ENCODE results near the gene WBP2NL. TPM values are rescaled to one million over a fixed set of nuclear protein-coding genes. Genes with fewer than 3 reads are reported as not detected.

WBP2NL gene
- total and polyA plus RNA-seq, 2 of the 8 experiments (the other 6 are each of a cell fraction or from before 2014, with no cell fraction given), result not detected

GRCh38 chr22:42052765-42053164 lies 54.2 kb downstream of the WBP2NL start:
- H3K14ac ChIP-seq (ENCODE audit: insufficient read length), result no peak overlapping the region
- no peak overlapping the region for H3K18ac ChIP-seq (ENCODE audit: extremely low read depth, low read length)
- no peak overlapping the region for H2BK5ac ChIP-seq (ENCODE audit: low read depth, low read length)
- ChIA-PET CTCF (ENCODE audit: partially characterized antibody) (interaction anchor here (0.5 kb wide), 1 partner anchor 410 kb away, joined by 3 read pairs; no protein-coding TSS in a partner anchor), POLR2A (ENCODE audit: partially characterized antibody) (no interaction called here)
- H3K79me2 ChIP-seq (ENCODE audit: control insufficient read depth in 1 of 2, insufficient read depth in 2 of 2, low read length in 2 of 2), result no peaks in the 10 kb centered on the region
- no peak overlapping the region for H2BK120ac ChIP-seq (replicated peaks; ENCODE audit: low read depth, low read length)
- no peak overlapping the region for H2AK5ac ChIP-seq (ENCODE audit: low read depth, low read length)
- H3K23me2 ChIP-seq (ENCODE audit: low read depth, low read length), result no peaks in the 10 kb centered on the region
- no peak overlapping the region for H2AFZ ChIP-seq (ENCODE audit: low read length)
- no peak overlapping the region for H2BK15ac ChIP-seq (ENCODE audit: low read length)
- no peak overlapping the region for H3K4ac ChIP-seq (replicated peaks; ENCODE audit: insufficient read length, low read depth, low read length)
- H4K20me1 ChIP-seq (replicated peaks in 1 of 2; ENCODE audit: control insufficient read depth in 1 of 2, insufficient read depth in 2 of 2, low read length in 2 of 2), result no peaks in the 10 kb centered on the region
- no peak overlapping the region for H4K91ac ChIP-seq (replicated peaks; ENCODE audit: insufficient read length, low read length)
- no peak overlapping the region for H3K23ac ChIP-seq (ENCODE audit: insufficient read length)
- H3K27me3 ChIP-seq (replicated peaks in 1 of 4; ENCODE audit: control insufficient read depth in 3 of 4, extremely low read depth in 1 of 4, insufficient read depth in 3 of 4, low read length in 3 of 4), result peaks cover 0 to 1% (median 0%) of the 10 kb centered on the region in 4 experiments; a peak in 1 of 7 replicates
- H3K9ac ChIP-seq (replicated peaks in 1 of 4; ENCODE audit: extremely low read depth in 1 of 4, low read depth in 3 of 4, low read length in 3 of 4), result no peak overlapping the region
- WGBS, 2 experiments (ENCODE audit: extremely low coverage in 1 of 2, insufficient coverage in 1 of 2, insufficient read length in 1 of 2, insufficient replicate concordance in 2 of 2, low coverage in 1 of 2, low lambda C conversion rate in 2 of 2, missing lambda C conversion rate in 1 of 2), result 86% methylated on average over 3 of the region's 3 CpGs; no CpG with 5 or more reads in 1 of the 2 experiments
- no peaks in the 10 kb centered on the region for H3K4me1 ChIP-seq (replicated peaks in 1 of 4; ENCODE audit: control insufficient read depth in 3 of 4, insufficient read depth in 4 of 4, low read length in 3 of 4)
- H3K4me3 ChIP-seq (ENCODE audit: extremely low read depth in 1 of 4, insufficient read depth in 2 of 4, low read depth in 3 of 4, low read length in 4 of 4), result no peak overlapping the region
- DNase-seq (ENCODE audit: low read depth in 1 of 2, low spot score in 2 of 2) (no peak), FAIRE-seq (no peak)
- no peak overlapping the region for H2BK12ac ChIP-seq (ENCODE audit: low read depth, low read length)
- no peaks in the 10 kb centered on the region for H3K79me1 ChIP-seq (ENCODE audit: low read depth, low read length)
- H3K27ac ChIP-seq (ENCODE audit: low read depth, low read length), result no peak overlapping the region
- no peak overlapping the region for H3K4me2 ChIP-seq (ENCODE audit: insufficient read depth in 1 of 2, low read depth in 2 of 2, low read length in 2 of 2)
- no peaks in the 10 kb centered on the region for H3K36me3 ChIP-seq (ENCODE audit: control insufficient read depth in 2 of 4, insufficient read depth in 4 of 4, low read length in 3 of 4)
- H4K8ac ChIP-seq (ENCODE audit: extremely low read depth, insufficient read depth, low read length), result no peak overlapping the region
- no peak overlapping the region for H4K5ac ChIP-seq (ENCODE audit: insufficient read length, low read depth, low read length)
- H3K56ac ChIP-seq (replicated peaks; ENCODE audit: insufficient read length, low read depth, low read length), result no peak overlapping the region
- H3K9me3 ChIP-seq (ENCODE audit: insufficient read depth in 2 of 2, low read depth in 1 of 2, low read length in 1 of 2), result 0 out of 4 replicates have a peak, but pooled peaks cover 0 to 5% of the 10 kb centered on the region in 2 experiments
- no peak overlapping the region for H2BK20ac ChIP-seq (ENCODE audit: low read length)
- TF ChIP-seq CBX8 (IDR thresholded peaks at IDR 0.05; ENCODE audit: borderline replicate concordance, low read depth, low read length) (no peak), HDAC6 (IDR thresholded peaks at IDR 0.05; ENCODE audit: low read depth, low read length) (no peak), HDAC2 (IDR thresholded peaks at IDR 0.05; ENCODE audit: borderline replicate concordance in 1 of 2, low read depth in 2 of 2, low read length in 2 of 2) (no peak), JUND (IDR thresholded peaks at IDR 0.05; ENCODE audit: low read length) (no peak), CBX5 (IDR thresholded peaks at IDR 0.05; ENCODE audit: low read depth, low read length) (no peak), ASH2L (IDR thresholded peaks at IDR 0.05; ENCODE audit: low read length) (no peak), NANOG (IDR thresholded peaks at IDR 0.05; ENCODE audit: insufficient read depth, low read depth, low read length, poor library complexity, severe bottlenecking) (no peak), SIN3A (conservative IDR thresholded peaks at IDR 0.05 in 1 of 2, IDR thresholded peaks at IDR 0.05 in 1 of 2; ENCODE audit: low read depth in 1 of 2, low read length in 2 of 2) (no peak), NRF1 (IDR thresholded peaks at IDR 0.05; ENCODE audit: low read depth, low read length) (no peak), RNF2 (IDR thresholded peaks at IDR 0.05; ENCODE audit: borderline replicate concordance, low read depth, low read length, missing control alignments, poor library complexity, severe bottlenecking) (no peak), POU5F1 (IDR thresholded peaks at IDR 0.05; ENCODE audit: low read depth, low read length) (no peak), EGR1 (IDR thresholded peaks at IDR 0.05; ENCODE audit: borderline replicate concordance, low read depth, low read length) (no peak), FOSL1 (IDR thresholded peaks at IDR 0.05; ENCODE audit: insufficient read depth, low read depth, low read length) (no peak), TEAD4 (IDR thresholded peaks at IDR 0.05; ENCODE audit: low read depth, low read length) (no peak)

Measured in H1 (cell line).